ENCODE measurements around the gene TBC1D10B. TPM values are rescaled to one million over a fixed set of nuclear protein-coding genes. Genes with fewer than 3 reads are reported as not detected.

TBC1D10B gene
- total RNA-seq, 1 donor from 2014 or later: 51.9 TPM

- H3K36me3 ChIP-seq (ENCODE audit: control insufficient read depth, insufficient read depth, low read length): peaks cover 5% of the 10 kb centered on the region
- TF ChIP-seq CTCF (IDR thresholded peaks at IDR 0.05; ENCODE audit: insufficient read depth, low read length, poor library complexity, severe bottlenecking): no peak
- peak overlapping the region; percentile 84 for H3K4me3 ChIP-seq (ENCODE audit: low read depth, low read length)
- no peaks in the 10 kb centered on the region for H3K27me3 ChIP-seq (ENCODE audit: control insufficient read depth, insufficient read depth, low read length)
- DNase-seq (ENCODE audit: low read depth): no peak
Measured at GRCh38 chr16:30355954-30356308, 14.4 kb downstream of the TBC1D10B start.

GRCh38 chr16:30355144-30355953 is 14.9 kb downstream of the TBC1D10B start, which contains the start of gene CD2BP2:
CD2BP2 (minus strand) TSS chr16:30355308; CDS start chr16:30354681, 627 bp downstream.
- Histone ChIP-seq H3K27me3 (ENCODE audit: control insufficient read depth, insufficient read depth, low read length) (no peaks in the 10 kb centered on the region), H3K4me3 (ENCODE audit: low read depth, low read length) (peak within 1 kb of the TSS; percentile 84), H3K36me3 (ENCODE audit: control insufficient read depth, insufficient read depth, low read length) (peaks cover 8% of the 10 kb centered on the region)
- no peak for TF ChIP-seq CTCF (IDR thresholded peaks at IDR 0.05; ENCODE audit: insufficient read depth, low read length, poor library complexity, severe bottlenecking)
- peak; percentile 99 for DNase-seq (ENCODE audit: low read depth)

- Histone ChIP-seq H3K4me3 (ENCODE audit: low read depth, low read length) (peak overlapping the region; percentile 84), H3K36me3 (ENCODE audit: control insufficient read depth, insufficient read depth, low read length) (peaks cover 6% of the 10 kb centered on the region), H3K27me3 (ENCODE audit: control insufficient read depth, insufficient read depth, low read length) (no peaks in the 10 kb centered on the region)
- TF ChIP-seq CTCF (IDR thresholded peaks at IDR 0.05; ENCODE audit: insufficient read depth, low read length, poor library complexity, severe bottlenecking): no peak
- DNase-seq (ENCODE audit: low read depth): no peak
Measured at GRCh38 chr16:30354423-30355143, 15.7 kb downstream of the TBC1D10B start.

- TF ChIP-seq CTCF (IDR thresholded peaks at IDR 0.05; ENCODE audit: insufficient read depth, low read length, poor library complexity, severe bottlenecking): no peak
- Histone ChIP-seq H3K27me3 (ENCODE audit: control insufficient read depth, insufficient read depth, low read length) (no peaks in the 10 kb centered on the region), H3K4me3 (ENCODE audit: low read depth, low read length) (no peak overlapping the region), H3K36me3 (ENCODE audit: control insufficient read depth, insufficient read depth, low read length) (peaks cover 6% of the 10 kb centered on the region)
- DNase-seq (ENCODE audit: low read depth): no peak
Measured at GRCh38 chr16:30353438-30354129, 16.7 kb downstream of the TBC1D10B start.

GRCh38 chr16:30352488-30353401 is 17.5 kb downstream of the TBC1D10B start:
- Histone ChIP-seq H3K36me3 (ENCODE audit: control insufficient read depth, insufficient read depth, low read length) (peaks cover 6% of the 10 kb centered on the region), H3K4me3 (ENCODE audit: low read depth, low read length) (no peak overlapping the region), H3K27me3 (ENCODE audit: control insufficient read depth, insufficient read depth, low read length) (no peaks in the 10 kb centered on the region)
- DNase-seq (ENCODE audit: low read depth): no peak
- TF ChIP-seq CTCF (IDR thresholded peaks at IDR 0.05; ENCODE audit: insufficient read depth, low read length, poor library complexity, severe bottlenecking): no peak
